Adipose tissue (tissue), 3 donors: ENCODE results near the gene TEX19. TPM values are rescaled to one million over a fixed set of nuclear protein-coding genes. Genes with fewer than 3 reads are reported as not detected.
"Not testable (repeated sequence)": the region's sequence is repeated elsewhere in the genome, so short reads cannot be mapped to it uniquely, and the experiment has no call there.

Experiments
- H3K27ac ChIP-seq: one replicate; pipeline ENCODE4 v1.5.1; 2013; ENCODE audit warnings: low read depth, low read length
- WGBS, 3 donors: extraction: QIAGEN DNeasy Blood & Tissue Kit; methylation state at CpG; one replicate each; pipeline ENCODE4 v1.1.7; 2013; 5-methylcytosine and 5-hydroxymethylcytosine counted together
- polyA plus RNA-seq, 3 donors: library from polyadenylated mRNA; stranded (reverse); fragments of 200-250 nt; gene quantifications; one replicate each; pipeline ENCODE4 v1.2.3, GENCODE V29; 2013
- donor health status: healthy with polysubstance abuse.
- donor health status: Bipolar disorder and iron deficiency.
- donor health status: healthy.

TEX19 gene
- polyA plus RNA-seq, 3 donors = not detected

DNA sequence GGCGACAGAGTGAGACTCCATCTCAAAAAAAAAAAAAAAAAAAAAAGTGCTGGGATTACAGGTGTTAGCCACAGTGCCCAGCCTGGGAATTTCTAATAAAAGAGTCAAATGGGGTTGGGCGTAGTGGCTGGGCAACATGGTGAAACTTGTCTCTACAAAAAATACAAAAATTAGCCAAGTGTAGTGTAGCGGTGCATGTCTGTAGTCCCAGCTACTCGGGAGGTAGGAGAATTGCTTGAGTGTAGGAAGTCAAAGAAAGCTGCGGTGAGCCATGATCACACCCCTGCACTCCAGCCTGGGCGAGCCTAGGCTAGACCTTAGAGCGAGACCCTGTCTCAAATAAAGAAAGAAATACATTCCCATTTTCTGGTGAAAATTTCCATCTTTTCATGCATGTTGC lies 10.2 kb downstream of the TEX19 start:
- no peak overlapping the region for H3K27ac ChIP-seq
- WGBS, 3 donors = 93 to 96% (median 93%) methylated on average over 6 of the region's 7 CpGs

DNA sequence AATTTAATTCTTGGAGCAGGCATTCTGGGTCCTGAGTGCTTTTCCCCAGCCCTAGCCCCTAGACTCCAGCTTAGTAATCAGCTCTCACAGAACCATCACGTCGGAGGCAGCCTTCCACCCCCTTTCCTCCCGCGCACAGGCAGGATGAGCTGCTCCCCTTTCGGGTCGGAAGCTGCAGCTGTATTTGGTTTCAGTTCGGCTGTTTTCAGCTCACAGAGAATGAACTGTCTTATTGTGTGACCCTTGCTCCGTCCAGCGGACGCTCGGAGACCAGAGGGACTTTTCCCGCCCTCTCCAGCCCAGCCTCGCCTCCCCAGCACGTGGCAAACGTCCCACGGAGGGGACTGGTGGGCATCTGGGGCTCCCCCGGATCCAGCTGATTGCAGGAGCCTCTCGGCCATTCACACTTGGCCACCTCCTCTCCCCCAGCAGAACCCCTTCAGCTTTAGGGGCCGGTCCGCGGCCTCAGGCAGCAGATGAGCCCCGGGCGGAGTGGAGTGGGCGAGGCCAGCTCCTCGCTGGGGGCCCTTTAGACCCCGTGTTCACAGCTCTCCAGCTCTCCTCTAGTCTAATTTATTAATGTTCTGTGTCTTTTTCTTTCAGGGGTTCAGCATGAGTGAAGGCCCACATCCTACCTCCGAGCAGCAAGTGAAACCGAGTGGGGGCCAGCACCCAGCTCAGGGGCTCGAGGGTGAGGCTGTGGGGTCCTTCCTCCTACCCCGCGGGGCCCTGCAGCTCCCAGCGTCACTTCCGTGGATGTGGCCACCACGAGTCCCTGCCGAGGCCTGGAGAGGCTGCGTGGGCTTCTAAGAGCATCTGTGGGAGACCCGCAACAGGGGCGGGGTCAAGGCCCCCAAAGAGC lies 11.7 kb downstream of the TEX19 start:
- H3K27ac ChIP-seq = no peak overlapping the region
- WGBS, 3 donors = 25 to 31% (median 26%) methylated on average over 38 of the region's 38 CpGs

DNA sequence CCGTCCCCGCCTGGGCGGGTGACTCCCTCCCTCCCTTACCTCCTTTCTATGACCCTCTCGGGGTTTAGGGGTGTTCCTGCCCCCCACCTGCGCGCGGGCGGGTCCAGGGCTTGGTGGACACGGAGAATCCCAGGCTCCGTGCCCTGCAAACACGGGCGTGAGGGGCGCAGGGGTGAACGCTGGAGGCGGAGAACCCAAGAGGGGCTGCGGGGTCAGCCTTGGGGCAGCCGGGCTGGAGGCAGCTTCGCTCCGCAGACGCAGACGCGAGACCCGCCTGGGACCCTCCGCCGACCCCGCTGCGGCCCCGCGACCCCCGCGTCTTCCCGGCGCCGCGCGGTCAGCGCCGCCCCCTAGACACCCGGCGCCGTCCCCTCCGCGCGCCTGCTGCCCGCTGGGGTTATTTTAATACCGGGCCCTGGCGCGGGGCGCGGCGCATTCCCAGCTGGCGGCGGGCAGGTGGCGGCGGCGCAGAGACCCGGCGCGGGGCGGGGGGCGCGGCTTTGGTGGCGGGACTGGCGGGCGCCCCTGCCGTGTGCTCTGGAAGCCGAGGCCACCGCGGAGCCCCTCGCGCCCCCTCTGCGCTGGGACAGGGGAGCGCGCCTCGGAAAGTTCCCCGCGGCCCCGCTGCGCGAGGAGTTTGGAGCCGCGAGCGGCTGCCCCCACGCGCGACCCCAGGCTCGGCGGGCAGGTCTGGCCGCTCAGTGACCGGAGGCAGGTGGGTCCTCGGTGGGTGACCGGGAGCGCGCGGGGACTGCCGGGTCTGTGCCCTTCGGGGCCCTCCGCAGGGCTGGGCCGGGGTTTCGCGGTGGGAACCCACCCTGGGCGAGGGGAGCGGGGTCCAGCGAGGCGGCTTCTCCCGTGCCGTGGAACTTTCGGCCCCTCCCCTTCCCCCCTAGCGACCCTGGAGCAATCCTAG lies 12.5 kb downstream of the TEX19 start, which contains the start of gene UTS2R:
TSS of gene UTS2R (plus strand) at position 433 of the 916 bp plus-strand sequence. CDS start 2,560 bp downstream, outside the sequence.
- WGBS, 3 donors = 2 to 6% (median 5%) methylated on average over 78 to 109 of the region's 109 CpGs
- H3K27ac ChIP-seq = no peak within 1 kb of the TSS

DNA sequence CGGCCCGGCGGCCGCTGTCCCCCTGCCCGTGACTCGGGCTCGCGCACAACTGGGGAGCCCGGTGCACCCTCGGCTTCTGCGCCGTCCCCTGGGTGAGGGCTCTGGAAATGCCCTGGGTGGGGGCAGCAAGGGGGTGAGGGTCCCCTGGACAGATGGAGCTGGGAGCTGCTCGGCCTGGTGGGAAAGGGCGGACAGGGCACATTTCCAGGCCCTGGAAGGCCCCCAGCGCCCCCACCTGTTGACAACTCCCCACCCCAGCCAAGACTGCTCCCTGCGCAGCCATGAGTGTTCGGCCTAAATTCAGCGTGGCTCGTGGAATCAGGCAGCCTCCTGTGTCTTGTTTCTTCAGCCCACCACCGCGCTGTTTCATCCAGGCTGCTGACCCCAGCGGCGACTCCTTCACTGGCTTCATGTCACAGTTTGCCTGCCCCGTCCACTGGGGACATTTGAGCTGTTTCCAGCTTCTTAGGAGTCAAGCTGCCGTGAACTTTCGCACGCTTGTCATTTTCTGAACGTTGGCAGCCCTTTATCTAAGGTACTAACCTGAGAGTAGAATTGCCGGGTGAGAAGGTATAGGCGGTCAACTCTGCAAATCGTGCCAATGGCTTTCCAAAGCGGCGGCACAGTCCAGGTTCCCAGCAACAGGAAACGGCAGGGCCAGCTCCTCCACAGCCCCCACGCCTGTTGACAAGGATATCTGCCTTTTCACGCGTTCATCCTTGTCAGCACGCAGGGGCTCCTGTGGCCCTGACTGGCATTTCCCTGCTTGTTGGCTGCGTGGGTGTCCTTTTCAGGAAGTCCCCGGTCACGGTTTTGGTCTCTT lies 13.4 kb downstream of the TEX19 start:
- 22 to 46% (median 37%) methylated on average over 41 of the region's 41 CpGs for WGBS, 3 donors
- no peak overlapping the region for H3K27ac ChIP-seq

- H3K27ac ChIP-seq = not testable (repeated sequence)
- WGBS, 3 donors = 85 to 94% (median 86%) methylated on average over 10 of the region's 10 CpGs
These were observed 14.0 kb downstream of the TEX19 start for GRCh38 chr17:82373072-82373452.

GRCh38 chr17:82373731-82374625 lies 14.9 kb downstream of the TEX19 start:
- H3K27ac ChIP-seq = no peak overlapping the region
- WGBS, 3 donors = 85 to 91% (median 88%) methylated on average over 32 to 37 of the region's 37 CpGs

DNA sequence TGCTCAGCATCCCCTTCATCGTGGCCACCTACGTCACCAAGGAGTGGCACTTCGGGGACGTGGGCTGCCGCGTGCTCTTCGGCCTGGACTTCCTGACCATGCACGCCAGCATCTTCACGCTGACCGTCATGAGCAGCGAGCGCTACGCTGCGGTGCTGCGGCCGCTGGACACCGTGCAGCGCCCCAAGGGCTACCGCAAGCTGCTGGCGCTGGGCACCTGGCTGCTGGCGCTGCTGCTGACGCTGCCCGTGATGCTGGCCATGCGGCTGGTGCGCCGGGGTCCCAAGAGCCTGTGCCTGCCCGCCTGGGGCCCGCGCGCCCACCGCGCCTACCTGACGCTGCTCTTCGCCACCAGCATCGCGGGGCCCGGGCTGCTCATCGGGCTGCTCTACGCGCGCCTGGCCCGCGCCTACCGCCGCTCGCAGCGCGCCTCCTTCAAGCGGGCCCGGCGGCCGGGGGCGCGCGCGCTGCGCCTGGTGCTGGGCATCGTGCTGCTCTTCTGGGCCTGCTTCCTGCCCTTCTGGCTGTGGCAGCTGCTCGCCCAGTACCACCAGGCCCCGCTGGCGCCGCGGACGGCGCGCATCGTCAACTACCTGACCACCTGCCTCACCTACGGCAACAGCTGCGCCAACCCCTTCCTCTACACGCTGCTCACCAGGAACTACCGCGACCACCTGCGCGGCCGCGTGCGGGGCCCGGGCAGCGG lies 15.7 kb downstream of the TEX19 start:
- H3K27ac ChIP-seq = no peak overlapping the region
- WGBS, 3 donors = 31 to 59% (median 32%) methylated on average over 67 to 79 of the region's 79 CpGs

- WGBS, 3 donors = 48 to 70% (median 54%) methylated on average over 38 to 46 of the region's 46 CpGs
- H3K27ac ChIP-seq = no peak overlapping the region
These were observed 16.5 kb downstream of the TEX19 start for GRCh38 chr17:82375359-82376041.

- 66 to 73% (median 71%) methylated on average over 16 of the region's 16 CpGs for WGBS, 3 donors
- no peak overlapping the region for H3K27ac ChIP-seq
These were observed 17.1 kb downstream of the TEX19 start for GRCh38 chr17:82376042-82376730.

DNA sequence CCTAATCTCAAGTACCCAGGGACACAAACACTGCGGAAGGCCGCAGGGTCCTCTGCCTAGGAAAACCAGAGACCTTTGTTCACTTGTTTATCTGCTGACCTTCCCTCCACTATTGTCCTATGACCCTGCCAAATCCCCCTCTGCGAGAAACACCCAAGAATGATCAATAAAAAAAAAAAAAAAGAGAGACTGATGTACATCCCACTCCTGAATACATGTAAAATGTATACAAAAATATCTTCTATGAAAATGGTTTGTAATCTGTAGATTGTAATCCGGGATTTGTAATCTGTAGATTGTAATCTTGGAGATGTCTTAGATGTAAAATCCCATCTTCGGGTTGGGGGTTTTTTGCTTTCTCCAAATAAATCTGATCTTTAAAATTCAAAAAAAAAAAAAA lies 18.2 kb downstream of the TEX19 start:
- H3K27ac ChIP-seq = not testable (repeated sequence)
- 43 to 72% (median 54%) methylated on average over 2 to 3 of the region's 5 CpGs for WGBS, 3 donors

- H3K27ac ChIP-seq = no peak overlapping the region
These were observed 19.1 kb downstream of the TEX19 start for GRCh38 chr17:82377924-82378740.

GRCh38 chr17:82378741-82379021 lies 19.6 kb downstream of the TEX19 start:
- WGBS, 3 donors = 61 to 68% (median 66%) methylated on average over 10 of the region's 10 CpGs
- H3K27ac ChIP-seq = no peak overlapping the region

More at GRCh38 chr17:82377924-82378740, 19.1 kb downstream of the TEX19 start:
- WGBS, 3 donors = 76 to 82% (median 77%) methylated on average over 31 of the region's 31 CpGs

DNA sequence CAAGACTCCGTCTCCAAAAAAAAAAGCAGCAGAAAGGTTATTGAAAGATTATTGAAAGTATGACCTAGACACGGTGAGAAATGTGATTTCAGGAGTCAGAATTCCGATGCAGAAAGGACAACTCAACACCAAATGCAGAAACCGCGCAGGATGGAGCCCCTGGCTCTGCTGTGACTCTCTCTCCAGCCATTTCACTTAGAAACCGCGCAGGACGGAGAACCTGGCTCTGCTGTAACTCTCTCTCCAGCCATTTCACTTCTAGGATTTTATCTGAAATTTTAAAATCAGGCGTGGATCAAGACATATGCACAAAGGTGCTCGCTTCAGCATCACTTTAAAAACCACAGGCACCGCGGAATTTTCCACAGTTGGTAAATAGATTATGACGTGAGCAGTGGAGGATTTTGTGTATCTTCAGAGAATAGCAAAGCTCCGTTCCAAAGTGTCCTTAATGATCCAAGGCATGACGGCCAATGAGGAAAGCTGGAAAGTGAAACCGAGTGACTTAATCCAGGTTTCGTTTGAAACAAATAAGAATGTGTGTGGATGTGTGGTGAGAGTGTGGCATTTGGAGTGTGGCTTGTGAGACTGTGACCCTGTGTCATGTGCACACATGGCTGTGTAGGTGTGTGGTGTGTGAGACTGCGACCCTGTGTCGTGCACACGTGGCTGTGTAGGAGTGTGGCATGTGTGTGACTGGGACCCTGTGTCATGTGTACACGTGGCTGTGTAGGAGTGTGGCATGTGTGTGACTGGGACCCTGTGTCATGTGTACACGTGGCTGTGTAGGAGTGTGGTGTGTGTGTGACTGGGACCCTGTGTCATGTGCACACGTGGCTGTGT lies 22.0 kb downstream of the TEX19 start:
- no peak overlapping the region for H3K27ac ChIP-seq
- 56 to 65% (median 58%) methylated on average over 23 of the region's 23 CpGs for WGBS, 3 donors

DNA sequence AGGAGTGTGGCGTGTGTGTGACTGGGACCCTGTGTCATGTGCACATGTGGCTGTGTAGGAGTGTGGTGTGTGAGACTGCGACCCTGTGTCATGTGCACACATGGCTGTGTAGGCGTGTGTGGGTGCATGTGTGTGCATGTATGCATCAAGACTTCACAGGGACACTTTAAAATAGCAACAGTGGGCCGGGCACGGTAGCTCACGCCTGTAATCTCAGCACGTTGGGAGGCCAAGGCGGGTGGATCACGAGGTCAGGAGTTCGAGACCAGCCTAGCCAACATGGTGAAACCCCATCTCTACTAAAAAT lies 22.6 kb downstream of the TEX19 start:
- 76 to 79% (median 76%) methylated on average over 10 of the region's 10 CpGs for WGBS, 3 donors
- H3K27ac ChIP-seq = not testable (repeated sequence)
